ENCODE measurements around the gene CRYZL1. TPM values are rescaled to one million over a fixed set of nuclear protein-coding genes. Genes with fewer than 3 reads are reported as not detected.
A peak's percentile ranks its signal among the peaks of the same experiment; 100 is the strongest.

CRYZL1 gene
- total RNA-seq, result 10.8 and 23.0 TPM in 2 replicates

- Histone ChIP-seq H3K36me3 (ENCODE audit: control insufficient read depth, insufficient read depth, low read length) (no peaks in the 10 kb centered on the region), H3K27me3 (ENCODE audit: control insufficient read depth, insufficient read depth, low read length) (no peaks in the 10 kb centered on the region), H3K4me3 (ENCODE audit: low read depth, low read length) (peak within 1 kb of the TSS; percentile 58)
- DNase-seq (ENCODE audit: low read depth), result peak; percentile 98
- peak; percentile 50 for FAIRE-seq
- TF ChIP-seq CTCF (IDR thresholded peaks at IDR 0.05; ENCODE audit: insufficient read depth, low read length, severe bottlenecking), result no peak
These were observed at the start of gene CRYZL1 for GRCh38 chr21:33641352-33642026. Gene CRYZL1, minus strand, starts transcription at chr21:33641741. Its CDS starts 10,190 bp downstream, at chr21:33631551.

GRCh38 chr21:33690874-33691273, 49.3 kb upstream of the CRYZL1 start:
- H3K36me3 ChIP-seq (ENCODE audit: control insufficient read depth, insufficient read depth, low read length), result no peaks in the 10 kb centered on the region
- FAIRE-seq, result no peak
- no peaks in the 10 kb centered on the region for H3K27me3 ChIP-seq (ENCODE audit: control insufficient read depth, insufficient read depth, low read length)
- no peak for DNase-seq (ENCODE audit: low read depth)
- TF ChIP-seq CTCF (IDR thresholded peaks at IDR 0.05; ENCODE audit: insufficient read depth, low read length, severe bottlenecking), result no peak
- H3K4me3 ChIP-seq (ENCODE audit: low read depth, low read length), result no peak overlapping the region

GRCh38 chr21:33688353-33688752, 46.8 kb upstream of the CRYZL1 start:
- no peaks in the 10 kb centered on the region for H3K27me3 ChIP-seq (ENCODE audit: control insufficient read depth, insufficient read depth, low read length)
- no peak overlapping the region for H3K4me3 ChIP-seq (ENCODE audit: low read depth, low read length)
- no peak for FAIRE-seq
- no peaks in the 10 kb centered on the region for H3K36me3 ChIP-seq (ENCODE audit: control insufficient read depth, insufficient read depth, low read length)
- no peak for TF ChIP-seq CTCF (IDR thresholded peaks at IDR 0.05; ENCODE audit: insufficient read depth, low read length, severe bottlenecking)
- no peak for DNase-seq (ENCODE audit: low read depth)

GRCh38 chr21:33687634-33688033, 46.1 kb upstream of the CRYZL1 start:
- TF ChIP-seq CTCF (IDR thresholded peaks at IDR 0.05; ENCODE audit: insufficient read depth, low read length, severe bottlenecking), result no peak
- no peaks in the 10 kb centered on the region for H3K27me3 ChIP-seq (ENCODE audit: control insufficient read depth, insufficient read depth, low read length)
- DNase-seq (ENCODE audit: low read depth) (no peak), FAIRE-seq (no peak)
- no peaks in the 10 kb centered on the region for H3K36me3 ChIP-seq (ENCODE audit: control insufficient read depth, insufficient read depth, low read length)
- H3K4me3 ChIP-seq (ENCODE audit: low read depth, low read length), result no peak overlapping the region

- no peak for TF ChIP-seq CTCF (IDR thresholded peaks at IDR 0.05; ENCODE audit: insufficient read depth, low read length, severe bottlenecking)
- no peaks in the 10 kb centered on the region for H3K36me3 ChIP-seq (ENCODE audit: control insufficient read depth, insufficient read depth, low read length)
- no peak overlapping the region for H3K4me3 ChIP-seq (ENCODE audit: low read depth, low read length)
- H3K27me3 ChIP-seq (ENCODE audit: control insufficient read depth, insufficient read depth, low read length), result no peaks in the 10 kb centered on the region
- FAIRE-seq, result no peak
- DNase-seq (ENCODE audit: low read depth), result no peak
These were observed 44.8 kb upstream of the CRYZL1 start for GRCh38 chr21:33686386-33686785.
